Fibroblast of lung (primary cell): Measurements from ENCODE around the gene FKBP1A. TPM values are rescaled to one million over a fixed set of nuclear protein-coding genes. Genes with fewer than 3 reads are reported as not detected.

Source experiments
- DNase-seq, 2 donors: peaks; one replicate each; pipeline versions ENCODE4 v3.0.0 to v3.0.0-alpha.2; 2010; ENCODE audit warnings: low read depth in 2 of 2
- H2AFZ ChIP-seq: 2 replicates; pipeline ENCODE4 v1.5.1; 2012; ENCODE audit warnings: low read length, control low read depth, inconsistent platforms
- H3K27ac ChIP-seq: 2 replicates; pipeline ENCODE4 v1.5.1; 2011; ENCODE audit warnings: low read length, control low read depth; ENCODE audit not compliant: insufficient read depth
- H3K27me3 ChIP-seq: 2 replicates; pipeline ENCODE4 v1.5.1; 2011; ENCODE audit warnings: mild to moderate bottlenecking, low read length; ENCODE audit not compliant: control insufficient read depth, insufficient read depth
- H3K36me3 ChIP-seq: 2 replicates; pipeline ENCODE4 v1.5.1; 2011; ENCODE audit warnings: low read length; ENCODE audit not compliant: control insufficient read depth, insufficient read depth
- H3K4me1 ChIP-seq: 2 replicates; pipeline ENCODE4 v1.5.1; 2011; ENCODE audit warnings: low read length; ENCODE audit not compliant: control insufficient read depth, insufficient read depth; ENCODE audit errors: extremely low read depth
- H3K4me2 ChIP-seq: 2 replicates; pipeline ENCODE4 v1.5.1; 2011; ENCODE audit warnings: low read length, control low read depth; ENCODE audit not compliant: insufficient read depth; ENCODE audit errors: extremely low read depth
- H3K4me3 ChIP-seq, 4 experiments: fragments of 200-600 bp in 1 of 4; sonication (generic) in 1 of 4; replicated peaks in 1 of 4; 2 replicates each; pipeline ENCODE4 v1.5.1; 2011 to 2016; ENCODE audit warnings: low read length in 4 of 4, low read depth in 3 of 4, mild to moderate bottlenecking in 3 of 4, control low read depth in 2 of 4, inconsistent platforms in 1 of 4, mixed read lengths in 1 of 4; ENCODE audit not compliant: insufficient read depth in 1 of 4; ENCODE audit errors: control extremely low read depth in 1 of 4
- H3K79me2 ChIP-seq: 2 replicates; pipeline ENCODE4 v1.5.1; 2012; ENCODE audit warnings: mild to moderate bottlenecking, low read length, inconsistent platforms; ENCODE audit not compliant: control insufficient read depth, insufficient read depth
- H3K9ac ChIP-seq: 2 replicates; pipeline ENCODE4 v1.5.1; 2011; ENCODE audit warnings: mild to moderate bottlenecking, low read length, control low read depth; ENCODE audit not compliant: insufficient read depth
- H3K9me3 ChIP-seq: 2 replicates; pipeline ENCODE4 v1.5.1; 2012; ENCODE audit warnings: low read depth, low read length; ENCODE audit not compliant: control insufficient read depth, insufficient read depth
- H4K20me1 ChIP-seq: 2 replicates; pipeline ENCODE4 v1.5.1; 2011; ENCODE audit warnings: low read length; ENCODE audit not compliant: control insufficient read depth, insufficient read depth; ENCODE audit errors: extremely low read depth
- CTCF ChIP-seq, 2 donors: IDR thresholded peaks in 1 of 2; conservative IDR thresholded peaks in 1 of 2; 1 replicate in 1 of 2; 2 replicates in 1 of 2; pipeline ENCODE4 v1.5.1; 2011 to 2012; ENCODE audit warnings: low read length in 2 of 2, control low read depth in 1 of 2, inconsistent platforms in 1 of 2, low read depth in 1 of 2, mild to moderate bottlenecking in 1 of 2
- EZH2 ChIP-seq: IDR thresholded peaks from 2 replicates; pipeline ENCODE4 v1.5.1; 2012; ENCODE audit warnings: low read length, control low read depth, mild to moderate bottlenecking; ENCODE audit errors: missing control alignments
- polyA plus RNA-seq, 2 donors: library from polyadenylated mRNA; depleted of rRNA in 1 of 2; stranded (reverse) in 1 of 2; unstranded in 1 of 2; fragments of >200 nt; gene quantifications; 2 replicates each; pipeline ENCODE4 v1.2.1, GENCODE V29; 2011 to 2012; ENCODE audit warnings: missing spikeins in 1 of 2
- total RNA-seq: library from RNA; depleted of rRNA; stranded (reverse); fragments of >200 nt; gene quantifications from 2 replicates; pipeline ENCODE4 v1.2.1, GENCODE V29; 2014

Gene FKBP1A
- total and polyA plus RNA-seq, 2 donors (not counting 1 experiment from before 2014, with no cell fraction given), result 120 to 440 TPM

GRCh38 chr20:1405801-1406200 is 12.9 kb upstream of the FKBP1A start:
- H3K4me3 ChIP-seq, result no peak overlapping the region
- no peaks in the 10 kb centered on the region for H3K79me2 ChIP-seq

GRCh38 chr20:1403624-1404023 is 10.8 kb upstream of the FKBP1A start:
- Histone ChIP-seq H3K9ac (no peak overlapping the region), H3K4me1 (peaks cover 3% of the 10 kb centered on the region)

More at GRCh38 chr20:1405801-1406200, 12.9 kb upstream of the FKBP1A start:
- Histone ChIP-seq H3K27ac (no peak overlapping the region), H3K4me1 (no peaks in the 10 kb centered on the region), H3K9ac (no peak overlapping the region), H3K27me3 (no peaks in the 10 kb centered on the region), H3K4me2 (no peak overlapping the region), H3K9me3 (no peaks in the 10 kb centered on the region), H2AFZ (no peak overlapping the region), H3K36me3 (no peaks in the 10 kb centered on the region), H4K20me1 (no peaks in the 10 kb centered on the region)
- no peak for TF ChIP-seq EZH2
- DNase-seq, result no peak

GRCh38 chr20:1402149-1402548 is 9.3 kb upstream of the FKBP1A start:
- H3K4me3 ChIP-seq, result no peak overlapping the region
- DNase-seq, result peak; percentile 64 to 76

More at GRCh38 chr20:1403624-1404023, 10.8 kb upstream of the FKBP1A start:
- TF ChIP-seq CTCF (conservative IDR thresholded peaks at IDR 0.05 in 1 of 2, IDR thresholded peaks at IDR 0.05 in 1 of 2; ENCODE audit: low read depth in 1 of 2, low read length in 2 of 2) (no peak), EZH2 (no peak)
- no peaks in the 10 kb centered on the region for H3K9me3 ChIP-seq
- H2AFZ ChIP-seq, result no peak overlapping the region
- no peak overlapping the region for H3K4me2 ChIP-seq
- no peaks in the 10 kb centered on the region for H3K79me2 ChIP-seq
- H3K27ac ChIP-seq, result no peak overlapping the region
- H4K20me1 ChIP-seq, result no peaks in the 10 kb centered on the region
- no peak for DNase-seq
- no peaks in the 10 kb centered on the region for H3K27me3 ChIP-seq
- no peaks in the 10 kb centered on the region for H3K36me3 ChIP-seq
- no peak overlapping the region for H3K4me3 ChIP-seq

More at GRCh38 chr20:1402149-1402548, 9.3 kb upstream of the FKBP1A start:
- H4K20me1 ChIP-seq, result no peaks in the 10 kb centered on the region
- no peaks in the 10 kb centered on the region for H3K27me3 ChIP-seq
- H2AFZ ChIP-seq, result no peak overlapping the region
- H3K27ac ChIP-seq, result no peak overlapping the region
- peaks cover 3% of the 10 kb centered on the region for H3K4me1 ChIP-seq
- TF ChIP-seq EZH2 (no peak), CTCF (conservative IDR thresholded peaks at IDR 0.05 in 1 of 2, IDR thresholded peaks at IDR 0.05 in 1 of 2; ENCODE audit: low read depth in 1 of 2, low read length in 2 of 2) (no peak)
- H3K9ac ChIP-seq, result no peak overlapping the region
- no peak overlapping the region for H3K4me2 ChIP-seq
- H3K79me2 ChIP-seq, result no peaks in the 10 kb centered on the region
- H3K36me3 ChIP-seq, result no peaks in the 10 kb centered on the region
- no peaks in the 10 kb centered on the region for H3K9me3 ChIP-seq
